Hepatocyte (in vitro differentiated cells): ENCODE data around the gene PPP2R2C.

Source experiments
- EZH2phosphoT487 ChIP-seq: fragments of 200-600 bp; sonication (generic); IDR thresholded peaks from one replicate; pipeline ENCODE4 v1.6.1; 2018; ENCODE audit warnings: antibody characterized with exemption, mild to moderate bottlenecking, low read depth, moderate library complexity; ENCODE audit not compliant: unreplicated experiment, severe bottlenecking
- TF ChIP-seq, protein P1 (sequence below): fragments of 200-600 bp; sonication (generic); IDR thresholded peaks from 2 replicates; pipeline ENCODE4 v1.5.1; 2016; ENCODE audit warnings: antibody characterized with exemption, mild to moderate bottlenecking; ENCODE audit not compliant: poor library complexity

DNA sequence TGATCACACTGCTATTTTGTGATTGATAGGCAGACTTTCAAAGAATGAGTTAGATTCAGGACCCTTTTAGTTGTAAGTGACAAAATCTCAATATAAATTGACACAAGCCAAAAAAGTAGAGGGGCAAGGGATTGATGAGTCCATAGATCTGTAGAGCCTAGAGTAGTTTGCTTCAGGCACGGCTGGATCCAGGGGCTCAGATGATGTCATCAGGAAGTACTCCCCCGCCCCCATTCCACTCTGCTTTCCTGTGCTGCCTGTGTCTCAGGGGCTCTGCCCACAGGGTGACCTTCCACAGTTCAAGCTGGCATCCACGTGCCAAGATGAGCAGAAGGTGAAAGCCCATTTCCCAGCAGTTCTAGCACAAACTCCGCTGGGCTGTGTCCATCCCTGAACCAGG is 189.1 kb downstream of the PPP2R2C start:
- TF ChIP-seq, protein P1, sequence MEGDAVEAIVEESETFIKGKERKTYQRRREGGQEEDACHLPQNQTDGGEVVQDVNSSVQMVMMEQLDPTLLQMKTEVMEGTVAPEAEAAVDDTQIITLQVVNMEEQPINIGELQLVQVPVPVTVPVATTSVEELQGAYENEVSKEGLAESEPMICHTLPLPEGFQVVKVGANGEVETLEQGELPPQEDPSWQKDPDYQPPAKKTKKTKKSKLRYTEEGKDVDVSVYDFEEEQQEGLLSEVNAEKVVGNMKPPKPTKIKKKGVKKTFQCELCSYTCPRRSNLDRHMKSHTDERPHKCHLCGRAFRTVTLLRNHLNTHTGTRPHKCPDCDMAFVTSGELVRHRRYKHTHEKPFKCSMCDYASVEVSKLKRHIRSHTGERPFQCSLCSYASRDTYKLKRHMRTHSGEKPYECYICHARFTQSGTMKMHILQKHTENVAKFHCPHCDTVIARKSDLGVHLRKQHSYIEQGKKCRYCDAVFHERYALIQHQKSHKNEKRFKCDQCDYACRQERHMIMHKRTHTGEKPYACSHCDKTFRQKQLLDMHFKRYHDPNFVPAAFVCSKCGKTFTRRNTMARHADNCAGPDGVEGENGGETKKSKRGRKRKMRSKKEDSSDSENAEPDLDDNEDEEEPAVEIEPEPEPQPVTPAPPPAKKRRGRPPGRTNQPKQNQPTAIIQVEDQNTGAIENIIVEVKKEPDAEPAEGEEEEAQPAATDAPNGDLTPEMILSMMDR, result no peak
- TF ChIP-seq EZH2phosphoT487, result no peak
